ENCODE measurements around the gene ANKH.

ANKH gene

DNA sequence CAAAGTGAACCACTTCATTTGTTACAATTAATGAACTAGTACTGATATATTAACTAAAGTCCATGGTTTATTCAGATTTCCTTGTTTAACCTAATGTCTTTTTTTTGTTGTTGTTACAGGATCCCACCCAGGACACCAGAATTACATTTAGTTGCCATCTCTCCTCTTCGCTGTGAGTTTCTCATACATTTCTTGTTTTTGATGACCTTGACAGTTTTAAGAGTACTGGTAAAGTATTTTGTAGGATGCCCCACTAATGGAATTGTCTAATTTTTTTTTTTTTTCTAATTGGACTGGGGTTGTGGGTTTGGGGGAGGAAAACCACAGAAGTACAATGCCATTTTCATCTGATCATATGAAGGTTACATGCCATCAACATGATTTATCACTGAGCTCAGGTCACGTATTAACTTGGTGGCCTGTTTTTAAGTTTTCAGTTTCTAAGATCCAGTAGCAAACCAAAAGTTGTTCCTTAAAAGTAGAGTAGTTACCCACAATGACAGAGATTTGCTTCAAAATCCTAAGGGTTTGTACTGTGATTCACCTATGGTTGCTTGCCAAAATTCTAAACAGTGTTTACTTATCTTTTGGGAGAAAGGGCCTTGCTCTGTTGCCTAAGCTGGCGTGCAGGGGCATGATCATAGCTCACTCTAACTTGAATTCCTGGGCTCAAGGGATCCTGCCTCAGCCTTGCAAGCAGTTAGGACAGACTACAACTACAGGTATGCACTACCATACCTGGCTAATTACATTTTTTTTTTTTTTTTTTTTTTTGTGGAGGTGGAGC, 211.6 kb downstream of the ANKH start:
- no peak for DNase-seq

DNA sequence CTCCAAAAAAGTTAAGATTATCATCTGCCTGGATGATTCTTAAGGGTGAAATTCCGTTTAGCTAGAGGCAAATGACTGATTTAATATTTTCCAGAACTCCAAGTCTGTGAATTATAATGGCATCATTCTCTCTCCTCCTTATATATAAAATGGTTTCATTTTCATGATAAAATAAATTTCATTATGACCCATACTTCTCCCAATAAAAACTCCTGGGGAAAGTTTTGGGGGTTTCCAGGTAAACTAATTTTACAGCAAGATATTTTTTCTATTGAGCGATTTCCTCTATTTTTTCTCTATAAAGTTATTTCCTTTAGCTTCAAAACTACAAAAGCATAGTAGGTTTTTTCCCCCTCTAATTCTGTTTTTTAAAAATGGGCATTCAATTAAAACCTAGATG, 214.7 kb downstream of the ANKH start:
- no peak for DNase-seq

DNA sequence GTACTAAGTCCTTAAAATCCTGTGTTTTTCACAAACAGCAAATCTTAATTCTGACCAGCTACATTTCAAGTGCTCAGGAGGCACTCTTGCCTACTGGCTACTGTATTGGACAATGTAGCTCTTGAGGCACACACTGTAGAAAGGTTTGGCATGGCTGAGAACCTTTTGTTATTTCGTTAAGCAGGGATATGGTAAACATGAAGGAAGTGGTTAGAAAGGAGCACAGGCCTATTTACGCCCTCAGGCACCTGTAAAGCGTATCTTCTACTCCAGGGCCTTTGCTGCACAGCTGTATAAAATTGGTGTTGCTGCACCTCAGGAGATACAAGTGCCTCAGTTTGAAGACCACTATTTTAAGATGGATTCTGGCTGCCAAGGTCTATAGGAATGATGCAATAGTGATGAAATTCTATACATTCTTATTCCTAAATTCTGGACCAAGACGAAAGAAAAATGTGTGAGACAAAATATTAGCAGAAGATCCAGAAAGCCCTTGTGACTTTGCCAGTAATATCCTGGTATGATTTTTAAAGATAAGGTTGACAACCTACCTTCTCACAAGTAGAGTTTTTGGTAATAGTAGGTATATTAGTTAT, 216.3 kb downstream of the ANKH start:
- DNase-seq: no peak

Measured in effector CD8-positive, alpha-beta T cell (primary cell).